Heart right ventricle (tissue), 16 donors: ENCODE data around the gene ST6GALNAC3. TPM values are rescaled to one million over a fixed set of nuclear protein-coding genes. Genes with fewer than 3 reads are reported as not detected.

Experiments
- ATAC-seq, 8 donors: fragments of 200-7000 bp; cut with Tn5 transposase; one replicate each; pipeline ENCODE4 v1.9.1; 2020; ENCODE audit warnings: mild to moderate bottlenecking in 8 of 8, moderate library complexity in 8 of 8, moderate number of reproducible peaks in 1 of 8
- DNase-seq, 2 donors: peaks; one replicate each; pipeline ENCODE4 v3.0.0-alpha.2; 2020
- H3K27ac ChIP-seq, 10 donors: fragments of 200-600 bp; sonication (generic) in 2 of 10; one replicate each; pipeline versions ENCODE4 v1.5.0 to v1.8.0; 2020 to 2022; ENCODE audit warnings: mild to moderate bottlenecking in 3 of 10
- H3K27me3 ChIP-seq, 7 donors: fragments of 200-600 bp; one replicate each; pipeline ENCODE4 v1.8.0; 2021 to 2022; ENCODE audit warnings: mild to moderate bottlenecking in 2 of 7
- H3K36me3 ChIP-seq, 9 donors: fragments of 200-600 bp; sonication (generic) in 1 of 9; one replicate each; pipeline versions ENCODE4 v1.5.0 to v1.8.0; 2020 to 2022; ENCODE audit warnings: mild to moderate bottlenecking in 2 of 9
- H3K4me1 ChIP-seq, 9 donors: fragments of 200-600 bp; sonication (generic) in 1 of 9; one replicate each; pipeline versions ENCODE4 v1.5.0 to v1.8.0; 2020 to 2022; ENCODE audit warnings: mild to moderate bottlenecking in 4 of 9
- H3K4me3 ChIP-seq, 10 donors: fragments of 200-600 bp; sonication (generic) in 2 of 10; one replicate each; pipeline versions ENCODE4 v1.5.0 to v1.8.0; 2020 to 2022; ENCODE audit warnings: mild to moderate bottlenecking in 7 of 10, moderate library complexity in 2 of 10
- H3K9me3 ChIP-seq, 11 donors: fragments of 200-600 bp in 10 of 11; sonication (generic) in 2 of 11; one replicate each; pipeline versions ENCODE4 v1.5.0 to v1.8.0; 2013 to 2022; ENCODE audit warnings: mild to moderate bottlenecking in 2 of 11, control low read depth in 1 of 11, moderate library complexity in 1 of 11
- CTCF ChIP-seq, 9 donors: fragments of 200-600 bp; sonication (generic) in 2 of 9; IDR thresholded peaks; one replicate each; pipeline versions ENCODE4 v1.5.0 to v1.8.0; 2021 to 2022; ENCODE audit warnings: antibody characterized with exemption in 9 of 9, mild to moderate bottlenecking in 5 of 9, moderate library complexity in 1 of 9
- WGBS, 2 donors: extraction: QIAGEN DNeasy Blood & Tissue Kit; methylation state at CpG; one replicate each; pipeline ENCODE4 v1.1.7; 2013; ENCODE audit warnings: inconsistent platforms in 1 of 2; 5-methylcytosine and 5-hydroxymethylcytosine counted together
- intact Hi-C, 10 donors: fragments of 100-400 bp; cut with DNase I; formaldehyde crosslinking; loops; one replicate each; pipeline versions ENCODE4 v1.11.1 to v1.14.2; 2022
- polyA plus RNA-seq, 2 donors: library from polyadenylated mRNA; stranded (reverse); fragments of 200-250 nt; gene quantifications; one replicate each; pipeline ENCODE4 v1.2.3, GENCODE V29; 2013
- total RNA-seq, 10 donors: library from RNA; stranded (reverse); fragmentation: NEBNext Ultra II Directional in 3 of 10; extraction: Animal tissue kit (Norgen Biotek cat#: 25700) in 3 of 10; gene quantifications; one replicate each; pipeline versions ENCODE4 v1.2.1 to v1.2.4, GENCODE V29; 2021 to 2023
- donor health status: Arrhythmogenic right ventricular cardiomyopathy.
- donor health status: ischemic (EF 13 %, LVEDD 7.1; RV severe dilation, severe dysfunction).
- donor health status: healthy with polysubstance abuse.
- donor health status: DM: no; HTN: yes; CAD: no.
- donor health status: DM: no; HTN: no; CAD: no.
- donor health status: ischemic (EF 25% LVEDD 6.9; RV normal size, moderate dysfunction).
- donor health status: ischemic (EF 25% LVEDD 5.7; RV mildly dilated, moderate dysfunction).
- donor health status: healthy.
- donor health status: DM: yes; HTN: yes; CAD: no.
- donor health status: Ischemic cardiomyopathy.
- donor health status: ischemic (EF 35%, LVEDD 5.7; RV mildly dilated, moderate dysfunction).
- donor health status: nonischemic (EF 11% LVEDD 7.7; RV severe dilation, severe dysfunction).
- donor health status: DM: yes; HTN: yes; CAD: no.
- donor health status: PGD.
- donor health status: ischemic (EF 29% LVEDD 5.4; RV normal size, mild dysfunction).
- donor health status: nonischemic (EF 23%, LVEDD 6.1; RV moderate dilation, normal function).

ST6GALNAC3 gene
- total and polyA plus RNA-seq, 12 donors, result 2.8 to 10.3 (median 4.8) TPM

DNA sequence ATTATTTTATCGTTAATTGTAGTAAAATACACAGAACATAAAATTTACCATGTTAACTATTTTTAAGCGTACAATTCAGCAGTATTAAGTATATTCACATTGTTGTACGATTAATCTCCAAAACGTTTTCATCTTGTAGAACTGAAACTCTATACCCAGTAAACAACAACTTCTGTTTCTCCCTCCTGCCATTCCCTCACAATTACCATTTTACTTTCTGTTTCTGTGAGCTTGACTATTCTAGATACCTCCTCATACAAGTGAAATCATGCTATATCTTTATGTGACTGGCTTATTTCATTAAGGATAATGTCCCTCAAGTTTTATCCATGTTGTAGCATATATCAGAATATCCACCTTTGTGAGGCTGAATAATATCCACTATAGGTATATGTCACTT, 156.8 kb downstream of the ST6GALNAC3 start:
- TF ChIP-seq CTCF (IDR thresholded peaks at IDR 0.05), result no peak
- H3K27me3 ChIP-seq, result no peaks in the 10 kb centered on the region
- H3K4me1 ChIP-seq, result peaks cover 0 to 26% (median 6%) of the 10 kb centered on the region in 9 donors
- H3K27ac ChIP-seq, result no peak overlapping the region
- H3K36me3 ChIP-seq, result no peaks in the 10 kb centered on the region
- H3K4me3 ChIP-seq, result no peak overlapping the region
- DNase-seq (no peak), ATAC-seq (no peak)
- WGBS, 2 donors, result 79 to 82% methylated on average over 4 of the region's 4 CpGs
- intact Hi-C loops, result no loop called here
- no peaks in the 10 kb centered on the region for H3K9me3 ChIP-seq

DNA sequence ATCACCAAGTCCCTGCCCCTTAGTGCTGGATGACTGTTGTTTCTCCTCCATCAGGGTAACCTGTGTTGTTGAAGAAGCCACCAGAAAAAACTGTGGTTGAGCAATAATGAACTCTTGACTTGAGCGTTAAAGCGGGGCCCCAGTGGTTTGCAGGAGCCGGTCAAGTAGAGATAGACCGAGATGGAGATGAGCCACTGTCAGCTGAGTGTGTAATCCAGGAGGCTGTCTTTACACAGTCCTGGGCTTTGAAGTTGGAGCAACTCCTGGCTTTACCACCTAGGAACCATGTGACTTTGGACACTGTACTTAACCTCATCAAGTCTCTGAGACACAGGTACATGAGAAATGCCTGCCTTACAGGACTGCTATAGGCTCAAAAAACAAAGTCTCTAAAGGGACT, 158.1 kb downstream of the ST6GALNAC3 start:
- Histone ChIP-seq H3K4me3 (no peak overlapping the region), H3K27ac (no peak overlapping the region), H3K27me3 (no peaks in the 10 kb centered on the region), H3K4me1 (peaks cover 0 to 25% (median 6%) of the 10 kb centered on the region in 9 donors), H3K36me3 (no peaks in the 10 kb centered on the region), H3K9me3 (no peaks in the 10 kb centered on the region)
- 96 to 99% methylated on average over 4 of the region's 4 CpGs for WGBS, 2 donors
- no peak for DNase-seq
- ATAC-seq, result no peak
- intact Hi-C loops, result no loop called here
- no peak for TF ChIP-seq CTCF (IDR thresholded peaks at IDR 0.05)

GRCh38 chr1:76234061-76234460, 159.5 kb downstream of the ST6GALNAC3 start:
- no peaks in the 10 kb centered on the region for H3K27me3 ChIP-seq
- no peak for ATAC-seq
- no peaks in the 10 kb centered on the region for H3K9me3 ChIP-seq
- WGBS, 2 donors, result 94% methylated on average over 2 of the region's 2 CpGs
- H3K4me3 ChIP-seq, result no peak overlapping the region
- no peak for TF ChIP-seq CTCF (IDR thresholded peaks at IDR 0.05)
- intact Hi-C loops, result no loop called here
- no peaks in the 10 kb centered on the region for H3K36me3 ChIP-seq
- no peak for DNase-seq
- H3K27ac ChIP-seq, result no peak overlapping the region
- peaks cover 0 to 13% (median 3%) of the 10 kb centered on the region in 9 donors for H3K4me1 ChIP-seq

DNA sequence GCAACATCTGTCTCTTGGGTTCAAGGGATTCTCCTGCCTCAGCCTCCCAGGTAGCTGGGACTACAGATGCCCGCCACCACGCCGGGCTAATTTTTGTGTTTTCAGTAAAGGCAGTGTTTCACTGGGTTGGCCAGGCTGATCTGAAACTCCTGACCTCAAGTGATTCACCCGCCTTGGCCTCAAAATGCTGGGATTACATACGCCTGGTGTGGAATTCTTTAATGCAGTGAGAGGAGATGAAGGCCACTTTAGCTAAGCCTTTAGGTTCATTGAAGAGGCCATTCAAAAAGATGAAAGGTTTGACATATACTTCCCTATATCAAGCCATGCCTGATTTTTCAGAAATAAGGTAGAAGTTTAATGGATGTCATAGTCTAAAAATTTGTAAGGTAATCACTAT, 162.7 kb downstream of the ST6GALNAC3 start:
- Histone ChIP-seq H3K27me3 (no peaks in the 10 kb centered on the region), H3K4me1 (peaks cover 0 to 15% (median 3%) of the 10 kb centered on the region in 9 donors), H3K27ac (no peak overlapping the region), H3K4me3 (no peak overlapping the region), H3K9me3 (peaks cover 0 to 2% (median 0%) of the 10 kb centered on the region in 11 donors), H3K36me3 (no peaks in the 10 kb centered on the region)
- intact Hi-C loops, result no loop called here
- TF ChIP-seq CTCF (IDR thresholded peaks at IDR 0.05), result no peak
- no peak for ATAC-seq
- 95 to 97% methylated on average over 5 of the region's 5 CpGs for WGBS, 2 donors
- DNase-seq, result no peak
